Activated T-cell treated with anti-CD3 and anti-CD28 coated beads, Interleukin-2, amount 50 U/mL, for 24 hours (primary cell): ENCODE measurements around the gene ASXL2.
"Not testable (repeated sequence)": the region's sequence is repeated elsewhere in the genome, so short reads cannot be mapped to it uniquely, and the experiment has no call there.

Experiments used
- DNase-seq: peaks from one replicate; pipeline ENCODE4 v3.0.0-alpha.2; 2020
- H3K27ac Mint-ChIP-seq: 2 replicates; pipeline ENCODE4 v1.8.0; 2020; ENCODE audit warnings: mild to moderate bottlenecking, mixed read lengths
- H3K27me3 Mint-ChIP-seq: 2 replicates; pipeline ENCODE4 v1.8.0; 2020; ENCODE audit warnings: mixed read lengths
- H3K36me3 Mint-ChIP-seq: 2 replicates; pipeline ENCODE4 v1.8.0; 2020; ENCODE audit warnings: low read depth, mixed read lengths
- H3K4me1 Mint-ChIP-seq: 2 replicates; pipeline ENCODE4 v1.8.0; 2020; ENCODE audit warnings: low read depth, mixed read lengths
- H3K4me3 Mint-ChIP-seq: 2 replicates; pipeline ENCODE4 v1.8.0; 2020; ENCODE audit warnings: mild to moderate bottlenecking, moderate library complexity, mixed read lengths
- H3K9me3 Mint-ChIP-seq: 2 replicates; pipeline ENCODE4 v1.8.0; 2020; ENCODE audit warnings: mixed read lengths

ASXL2 gene

DNA sequence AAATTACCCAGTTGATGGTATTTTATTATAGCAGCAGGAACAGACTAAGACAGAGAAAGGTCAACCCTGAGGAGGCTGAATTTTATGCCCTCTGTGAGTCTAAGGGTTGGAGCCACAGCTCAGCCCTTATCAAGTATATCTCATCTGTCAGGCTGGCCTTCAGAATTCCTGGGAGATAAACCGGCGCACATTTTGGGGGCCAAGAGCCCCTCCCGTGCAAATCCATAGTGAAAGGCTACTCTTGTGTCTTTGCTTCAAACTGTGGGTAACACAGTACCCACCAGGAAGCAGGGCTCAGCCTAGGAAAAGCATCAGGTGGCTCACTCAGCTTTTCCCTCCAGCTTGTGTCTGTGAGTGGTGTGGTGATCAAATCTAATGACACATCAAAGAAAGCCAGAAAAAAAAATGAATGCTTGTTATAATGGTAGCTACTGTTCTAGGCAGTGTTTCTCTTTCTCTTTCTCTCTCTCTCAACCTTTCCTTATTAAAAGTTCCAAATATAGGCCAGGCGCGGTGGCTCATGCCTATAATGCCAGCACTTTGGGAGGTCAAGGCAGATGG is 25.0 kb upstream of the ASXL2 start:
- H3K27ac Mint-ChIP-seq = no peak overlapping the region
- H3K9me3 Mint-ChIP-seq = no peaks in the 10 kb centered on the region
- DNase-seq = no peak
- no peak overlapping the region for H3K4me3 Mint-ChIP-seq
- H3K4me1 Mint-ChIP-seq = no peaks in the 10 kb centered on the region
- no peaks in the 10 kb centered on the region for H3K27me3 Mint-ChIP-seq
- H3K36me3 Mint-ChIP-seq = no peaks in the 10 kb centered on the region

DNA sequence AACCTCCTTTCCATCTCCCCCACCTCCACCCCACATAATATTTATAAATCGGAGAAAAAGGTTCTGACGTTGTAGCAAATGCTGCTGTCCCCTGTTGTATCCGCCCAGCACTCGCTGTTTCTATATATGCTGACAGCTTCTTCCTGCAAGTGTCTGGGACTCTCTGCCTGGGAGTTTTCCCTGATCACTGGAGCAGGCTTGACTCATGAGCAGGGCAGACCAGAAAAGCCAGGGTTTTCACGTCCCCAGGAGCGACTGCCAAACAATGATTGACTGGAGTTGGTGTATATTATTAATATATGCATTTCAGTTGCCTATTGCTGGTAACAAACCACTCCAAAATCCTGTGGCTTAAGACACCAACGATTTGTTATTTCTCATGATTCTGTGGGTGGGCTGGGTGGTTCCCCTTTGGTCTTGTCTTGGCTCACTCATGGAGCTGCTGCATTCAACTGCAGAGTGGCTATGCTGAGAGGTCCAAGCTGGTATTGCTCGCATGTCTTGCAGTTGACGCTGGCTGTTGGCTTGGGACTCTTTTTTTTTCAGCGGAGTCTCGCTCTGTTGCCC is 21.2 kb upstream of the ASXL2 start:
- H3K27me3 Mint-ChIP-seq = no peaks in the 10 kb centered on the region
- DNase-seq = no peak
- no peak overlapping the region for H3K4me3 Mint-ChIP-seq
- no peak overlapping the region for H3K27ac Mint-ChIP-seq
- no peaks in the 10 kb centered on the region for H3K36me3 Mint-ChIP-seq
- H3K9me3 Mint-ChIP-seq = no peaks in the 10 kb centered on the region
- H3K4me1 Mint-ChIP-seq = no peaks in the 10 kb centered on the region

DNA sequence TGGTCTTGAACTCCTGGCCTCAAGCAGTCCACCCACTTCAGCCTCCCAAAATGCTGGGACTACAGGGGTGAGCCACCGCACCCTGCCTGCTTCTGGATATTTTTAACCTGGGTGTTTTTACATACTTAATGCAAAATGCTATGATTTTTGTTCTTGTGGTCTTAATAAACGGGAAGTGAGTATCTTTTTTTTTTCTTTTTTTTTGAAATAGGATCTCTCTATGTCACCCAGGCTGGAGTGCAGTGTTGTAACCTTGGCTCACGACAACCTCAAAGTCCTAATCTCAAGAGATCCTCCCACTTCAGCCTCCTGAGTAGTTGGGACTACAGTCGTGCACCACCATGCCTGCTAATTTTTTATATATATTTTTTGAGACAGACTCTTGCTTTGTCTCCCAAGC is 19.2 kb upstream of the ASXL2 start:
- H3K4me1 Mint-ChIP-seq = no peaks in the 10 kb centered on the region
- no peaks in the 10 kb centered on the region for H3K27me3 Mint-ChIP-seq
- no peak for DNase-seq
- H3K27ac Mint-ChIP-seq = no peak overlapping the region
- no peaks in the 10 kb centered on the region for H3K9me3 Mint-ChIP-seq
- no peak overlapping the region for H3K4me3 Mint-ChIP-seq
- H3K36me3 Mint-ChIP-seq = no peaks in the 10 kb centered on the region

DNA sequence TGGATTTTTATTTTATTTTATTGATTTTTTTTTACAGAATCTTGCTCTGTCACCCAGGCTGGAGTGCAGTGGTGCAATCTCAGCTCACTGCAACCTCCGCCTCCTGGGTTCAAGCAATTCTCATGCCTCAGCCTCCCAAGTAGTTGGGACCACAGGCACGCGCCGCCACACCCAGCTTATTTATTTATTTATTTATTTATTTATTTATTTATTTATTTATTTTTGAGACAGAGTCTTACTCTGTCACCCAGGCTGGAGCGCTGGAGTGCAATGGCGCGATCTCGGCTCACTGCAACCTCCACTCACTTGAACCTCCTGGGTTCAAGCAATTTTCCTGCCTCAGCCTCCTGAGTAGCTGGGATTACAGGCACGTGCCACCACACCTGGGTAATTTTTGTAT is 18.0 kb upstream of the ASXL2 start:
- not testable (repeated sequence) for H3K9me3 Mint-ChIP-seq, H3K36me3 Mint-ChIP-seq, DNase-seq, H3K27me3 Mint-ChIP-seq, H3K4me1 Mint-ChIP-seq, H3K27ac Mint-ChIP-seq, H3K4me3 Mint-ChIP-seq

DNA sequence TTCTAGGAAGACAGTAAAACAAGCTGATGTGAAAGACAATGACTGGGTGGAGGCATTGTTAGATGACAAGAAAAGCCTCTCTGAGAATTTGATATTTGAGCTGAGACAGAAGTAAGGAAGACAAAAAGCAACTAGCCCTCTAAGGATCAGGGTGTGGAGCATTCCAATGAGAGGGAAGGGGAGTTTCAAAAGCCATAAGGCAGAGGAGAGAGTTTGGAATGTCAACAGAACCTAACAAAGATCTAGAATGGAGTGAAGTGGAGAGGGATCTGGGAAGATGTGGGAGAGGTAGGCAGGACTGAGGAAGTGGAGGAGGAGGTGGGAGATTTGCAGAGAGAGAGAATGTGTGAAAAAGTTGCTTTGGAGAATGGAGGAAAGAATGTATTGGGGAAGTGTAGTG is 17.3 kb upstream of the ASXL2 start:
- no peaks in the 10 kb centered on the region for H3K9me3 Mint-ChIP-seq
- no peak overlapping the region for H3K27ac Mint-ChIP-seq
- H3K4me1 Mint-ChIP-seq = no peaks in the 10 kb centered on the region
- DNase-seq = no peak
- no peaks in the 10 kb centered on the region for H3K27me3 Mint-ChIP-seq
- H3K36me3 Mint-ChIP-seq = no peaks in the 10 kb centered on the region
- no peak overlapping the region for H3K4me3 Mint-ChIP-seq

GRCh38 chr2:25895018-25895417 is 16.7 kb upstream of the ASXL2 start:
- no peaks in the 10 kb centered on the region for H3K4me1 Mint-ChIP-seq
- no peak for DNase-seq
- no peaks in the 10 kb centered on the region for H3K36me3 Mint-ChIP-seq
- H3K4me3 Mint-ChIP-seq = no peak overlapping the region
- no peaks in the 10 kb centered on the region for H3K9me3 Mint-ChIP-seq
- no peaks in the 10 kb centered on the region for H3K27me3 Mint-ChIP-seq
- H3K27ac Mint-ChIP-seq = no peak overlapping the region

- H3K4me1 Mint-ChIP-seq = no peaks in the 10 kb centered on the region
- H3K9me3 Mint-ChIP-seq = no peaks in the 10 kb centered on the region
- no peak overlapping the region for H3K4me3 Mint-ChIP-seq
- no peak overlapping the region for H3K27ac Mint-ChIP-seq
- H3K27me3 Mint-ChIP-seq = no peaks in the 10 kb centered on the region
- H3K36me3 Mint-ChIP-seq = no peaks in the 10 kb centered on the region
- no peak for DNase-seq
Observed at GRCh38 chr2:25894135-25894830, 16.0 kb upstream of the ASXL2 start.

- Mint-ChIP-seq H3K4me1 (no peaks in the 10 kb centered on the region), H3K27me3 (no peaks in the 10 kb centered on the region), H3K27ac (no peak overlapping the region), H3K4me3 (no peak overlapping the region), H3K9me3 (no peaks in the 10 kb centered on the region), H3K36me3 (no peaks in the 10 kb centered on the region)
- no peak for DNase-seq
Observed at GRCh38 chr2:25891672-25892071, 13.4 kb upstream of the ASXL2 start.

DNA sequence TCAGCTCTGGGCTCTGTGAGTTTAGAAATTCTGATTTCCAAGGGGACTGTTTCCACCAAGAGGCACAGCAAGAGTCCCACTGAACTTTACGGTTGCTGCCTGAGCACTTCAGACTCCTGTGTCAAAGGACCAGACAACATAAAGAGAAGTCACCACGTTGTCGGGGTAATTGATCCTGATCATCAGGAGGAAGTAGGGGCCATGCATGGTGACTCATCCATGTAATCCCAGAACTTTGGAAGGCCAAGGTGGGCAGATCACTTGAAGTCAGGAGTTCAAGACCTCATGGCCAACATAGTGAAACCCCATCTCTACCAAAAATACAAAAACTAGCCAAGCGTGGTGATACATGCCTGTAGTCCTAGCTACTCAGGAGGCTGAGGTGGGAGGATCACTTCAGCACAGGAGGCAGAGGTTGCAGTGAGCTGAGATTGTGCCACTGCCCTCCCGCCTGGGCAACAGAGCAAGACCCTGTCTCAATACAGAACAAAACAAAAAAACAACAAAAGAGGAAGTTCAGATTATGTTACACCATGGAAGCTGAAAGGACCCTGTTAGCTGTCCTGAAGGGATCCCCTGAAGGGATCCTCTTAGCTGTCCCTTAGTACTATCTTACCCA is 9.4 kb upstream of the ASXL2 start:
- Mint-ChIP-seq H3K9me3 (no peaks in the 10 kb centered on the region), H3K27me3 (peaks cover 3% of the 10 kb centered on the region), H3K36me3 (no peaks in the 10 kb centered on the region), H3K27ac (no peak overlapping the region), H3K4me1 (no peaks in the 10 kb centered on the region), H3K4me3 (no peak overlapping the region)
- no peak for DNase-seq

GRCh38 chr2:25885933-25886332 is 7.6 kb upstream of the ASXL2 start:
- H3K27me3 Mint-ChIP-seq = peaks cover 3% of the 10 kb centered on the region
- DNase-seq = no peak
- peaks cover 6% of the 10 kb centered on the region for H3K4me1 Mint-ChIP-seq
- H3K9me3 Mint-ChIP-seq = no peaks in the 10 kb centered on the region
- no peak overlapping the region for H3K27ac Mint-ChIP-seq
- H3K36me3 Mint-ChIP-seq = no peaks in the 10 kb centered on the region
- no peak overlapping the region for H3K4me3 Mint-ChIP-seq

DNA sequence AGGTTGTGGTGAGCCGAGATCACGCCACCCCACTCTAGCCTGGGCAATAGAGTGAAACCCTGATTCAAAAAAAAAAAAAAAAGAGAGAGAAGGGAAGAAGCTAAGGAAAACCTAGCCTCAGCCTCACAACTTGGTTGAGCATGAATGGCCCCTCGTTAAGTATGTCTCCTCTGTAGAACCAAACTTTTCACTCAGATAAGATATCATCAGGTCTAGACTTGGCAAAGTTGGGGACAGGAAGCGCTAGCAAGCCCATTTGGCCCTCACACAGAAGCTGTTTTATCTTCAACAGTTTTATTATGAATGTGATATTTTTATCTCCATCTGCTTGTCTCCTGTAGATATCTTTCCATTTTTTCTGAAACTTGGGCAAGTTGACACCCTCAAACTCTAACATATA is 3.5 kb upstream of the ASXL2 start:
- no peak overlapping the region for H3K27ac Mint-ChIP-seq

GRCh38 chr2:25879133-25879730 is 945 bp upstream of the ASXL2 start:
- Mint-ChIP-seq H3K4me3 (peak overlapping the region; percentile 99), H3K36me3 (peaks cover 31% of the 10 kb centered on the region), H3K9me3 (peaks cover 2% of the 10 kb centered on the region), H3K27ac (peak overlapping the region; percentile 99), H3K27me3 (no peaks in the 10 kb centered on the region), H3K4me1 (peaks cover 50% of the 10 kb centered on the region)
- no peak for DNase-seq

More for the DNA sequence above, 3.5 kb upstream of the ASXL2 start:
- Mint-ChIP-seq H3K9me3 (peaks cover 2% of the 10 kb centered on the region), H3K4me3 (no peak overlapping the region), H3K4me1 (peaks cover 31% of the 10 kb centered on the region), H3K27me3 (peaks cover 3% of the 10 kb centered on the region), H3K36me3 (peaks cover 13% of the 10 kb centered on the region)
- no peak for DNase-seq

DNA sequence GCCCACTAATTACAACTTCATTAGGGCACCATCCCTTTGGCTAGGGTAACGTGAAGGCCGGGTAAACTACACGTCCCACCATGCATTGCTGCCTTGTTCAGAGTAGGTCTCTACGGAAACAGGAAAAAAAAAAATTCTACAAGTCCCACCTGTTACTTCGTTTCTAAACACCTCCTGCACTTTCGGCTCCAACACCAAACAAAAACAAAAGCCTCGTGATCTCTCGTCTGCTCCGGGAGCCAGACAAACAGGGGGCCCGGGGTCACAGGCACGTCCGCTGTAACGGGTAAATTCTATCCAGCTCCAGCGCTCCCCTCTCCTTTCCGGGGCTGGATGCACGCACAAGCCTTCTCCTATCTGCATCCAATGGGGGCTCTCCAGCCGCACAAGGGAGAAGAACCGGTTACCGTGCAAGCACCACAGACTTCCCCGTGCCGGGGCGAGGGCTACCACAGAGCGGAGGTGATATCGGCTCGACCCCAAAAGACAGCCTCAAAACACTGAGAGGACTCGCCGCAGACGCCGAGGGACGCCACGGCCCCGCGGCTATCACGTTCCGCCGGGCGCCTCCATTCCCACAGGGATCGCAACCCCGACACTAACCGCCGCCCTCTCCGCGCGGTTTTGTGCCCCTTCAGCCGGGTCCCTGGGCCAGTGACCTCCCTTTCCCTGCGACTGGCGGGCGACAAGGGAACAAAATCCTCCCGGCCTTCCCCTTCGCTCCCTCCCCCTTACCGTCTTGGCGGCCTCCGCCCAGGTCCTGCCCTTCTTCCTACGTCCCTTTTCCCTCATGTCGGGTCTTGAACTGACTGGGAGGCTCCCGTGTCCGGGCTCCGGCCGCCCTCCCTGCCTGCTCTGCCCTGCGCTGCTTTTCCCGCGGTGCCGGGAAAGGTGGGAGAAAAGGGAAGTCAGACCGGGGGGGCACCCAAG is 591 bp downstream of the ASXL2 start:
- Mint-ChIP-seq H3K36me3 (peaks cover 39% of the 10 kb centered on the region), H3K4me1 (peaks cover 58% of the 10 kb centered on the region), H3K9me3 (peaks cover 2% of the 10 kb centered on the region), H3K4me3 (peak overlapping the region; percentile 99), H3K27ac (peak overlapping the region; percentile 99), H3K27me3 (no peaks in the 10 kb centered on the region)
- DNase-seq = peak; percentile 74

GRCh38 chr2:25872134-25872533 is 6.2 kb downstream of the ASXL2 start:
- H3K36me3 Mint-ChIP-seq = peaks cover 74% of the 10 kb centered on the region
- DNase-seq = no peak
- H3K4me1 Mint-ChIP-seq = peaks cover 41% of the 10 kb centered on the region
- no peaks in the 10 kb centered on the region for H3K27me3 Mint-ChIP-seq
- no peak overlapping the region for H3K27ac Mint-ChIP-seq
- H3K4me3 Mint-ChIP-seq = no peak overlapping the region
- H3K9me3 Mint-ChIP-seq = no peaks in the 10 kb centered on the region
